ENCODE results near the gene PDE8A.

DNA sequence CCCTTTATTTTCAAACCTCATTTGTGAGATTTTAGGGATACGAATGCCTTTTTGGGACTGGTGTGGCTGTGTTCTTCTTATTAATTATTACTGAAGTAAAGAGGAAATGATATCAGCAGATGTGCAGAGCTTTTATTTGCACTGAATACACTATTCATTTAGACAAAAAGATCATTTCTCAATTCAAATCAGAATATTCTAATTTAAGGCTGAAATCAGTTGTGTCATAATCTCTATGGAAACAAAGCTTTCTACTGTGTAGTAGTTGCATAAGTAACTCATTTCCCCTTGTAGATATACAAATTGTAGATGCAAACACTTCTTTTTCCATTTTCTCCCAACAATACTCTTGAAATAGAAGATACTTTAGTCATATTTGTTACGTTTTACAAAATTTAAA, 56.0 kb downstream of the PDE8A start:
- TF ChIP-seq, protein P1, sequence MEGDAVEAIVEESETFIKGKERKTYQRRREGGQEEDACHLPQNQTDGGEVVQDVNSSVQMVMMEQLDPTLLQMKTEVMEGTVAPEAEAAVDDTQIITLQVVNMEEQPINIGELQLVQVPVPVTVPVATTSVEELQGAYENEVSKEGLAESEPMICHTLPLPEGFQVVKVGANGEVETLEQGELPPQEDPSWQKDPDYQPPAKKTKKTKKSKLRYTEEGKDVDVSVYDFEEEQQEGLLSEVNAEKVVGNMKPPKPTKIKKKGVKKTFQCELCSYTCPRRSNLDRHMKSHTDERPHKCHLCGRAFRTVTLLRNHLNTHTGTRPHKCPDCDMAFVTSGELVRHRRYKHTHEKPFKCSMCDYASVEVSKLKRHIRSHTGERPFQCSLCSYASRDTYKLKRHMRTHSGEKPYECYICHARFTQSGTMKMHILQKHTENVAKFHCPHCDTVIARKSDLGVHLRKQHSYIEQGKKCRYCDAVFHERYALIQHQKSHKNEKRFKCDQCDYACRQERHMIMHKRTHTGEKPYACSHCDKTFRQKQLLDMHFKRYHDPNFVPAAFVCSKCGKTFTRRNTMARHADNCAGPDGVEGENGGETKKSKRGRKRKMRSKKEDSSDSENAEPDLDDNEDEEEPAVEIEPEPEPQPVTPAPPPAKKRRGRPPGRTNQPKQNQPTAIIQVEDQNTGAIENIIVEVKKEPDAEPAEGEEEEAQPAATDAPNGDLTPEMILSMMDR (conservative IDR thresholded peaks at IDR 0.05 in 1 of 2, IDR thresholded peaks at IDR 0.05 in 1 of 2; ENCODE audit: low read depth in 1 of 2, low read length in 2 of 2): no peak
- no peak for TF ChIP-seq EZH2 (IDR thresholded peaks at IDR 0.05; ENCODE audit: low read length, missing control alignments)
